ENCODE measurements around the gene SCN1B. TPM values are rescaled to one million over a fixed set of nuclear protein-coding genes. Genes with fewer than 3 reads are reported as not detected.

The SCN1B gene
- total RNA-seq, 1 experiment from 2014 or later: 8.0 TPM

- TF ChIP-seq ZSCAN18 (CRISPR knock-in tag; IDR thresholded peaks at IDR 0.05) (no peak), NFE2L1 (CRISPR knock-in tag; IDR thresholded peaks at IDR 0.05) (no peak), NR3C1 (CRISPR knock-in tag; conservative IDR thresholded peaks at IDR 0.05; ENCODE audit: low read depth) (no peak), ZNF232 (CRISPR knock-in tag; IDR thresholded peaks at IDR 0.05) (no peak), AFF4 (CRISPR knock-in tag; IDR thresholded peaks at IDR 0.05; ENCODE audit: borderline replicate concordance) (no peak), ZNF138 (CRISPR knock-in tag; conservative IDR thresholded peaks at IDR 0.05) (no peak), ZNF219 (CRISPR knock-in tag; IDR thresholded peaks at IDR 0.05; ENCODE audit: borderline replicate concordance) (no peak), MAX (CRISPR knock-in tag; IDR thresholded peaks at IDR 0.05) (no peak), ZNF263 (CRISPR knock-in tag; IDR thresholded peaks at IDR 0.05; ENCODE audit: low read depth) (no peak)
These were observed 11.9 kb upstream of the SCN1B start (continued) for GRCh38 chr19:35018379-35018778.

GRCh38 chr19:35019144-35019543 lies 11.1 kb upstream of the SCN1B start:
- CTCF ChIA-PET: no interaction called here
- DNase-seq (ENCODE audit: low spot score) (no peak), ATAC-seq (no peak)
- Mint-ChIP-seq H3K4me3 (no peak overlapping the region), H3K9me3 (no peaks in the 10 kb centered on the region), H3K27me3 (ENCODE audit: low read depth) (no peaks in the 10 kb centered on the region), H3K27ac (no peak overlapping the region), H3K4me1 (no peaks in the 10 kb centered on the region), H3K36me3 (peaks cover 76% of the 10 kb centered on the region)
- TF ChIP-seq IRF1 (CRISPR knock-in tag; IDR thresholded peaks at IDR 0.05): no peak
- TF ChIP-seq ZNF219 (CRISPR knock-in tag; IDR thresholded peaks at IDR 0.05; ENCODE audit: borderline replicate concordance): no peak
- TF ChIP-seq SMAD4 (CRISPR knock-in tag; IDR thresholded peaks at IDR 0.05): no peak
- TF ChIP-seq NR2C2 (CRISPR knock-in tag; IDR thresholded peaks at IDR 0.05): no peak
- no peak for TF ChIP-seq NFATC4 (CRISPR knock-in tag; IDR thresholded peaks at IDR 0.05)
- no peak for TF ChIP-seq ZBTB21 (CRISPR knock-in tag; IDR thresholded peaks at IDR 0.05; ENCODE audit: borderline replicate concordance)
- no peak for TF ChIP-seq FOXP4 (CRISPR knock-in tag; IDR thresholded peaks at IDR 0.05)
- TF ChIP-seq RORB (CRISPR knock-in tag; IDR thresholded peaks at IDR 0.05): no peak
- no peak for TF ChIP-seq FOXJ3 (CRISPR knock-in tag; IDR thresholded peaks at IDR 0.05; ENCODE audit: borderline replicate concordance)
- no peak for TF ChIP-seq JUN (CRISPR knock-in tag; IDR thresholded peaks at IDR 0.05)
- TF ChIP-seq ZNF416 (CRISPR knock-in tag; IDR thresholded peaks at IDR 0.05): no peak
- TF ChIP-seq CREM (CRISPR knock-in tag; IDR thresholded peaks at IDR 0.05): no peak
- TF ChIP-seq PREB (CRISPR knock-in tag; IDR thresholded peaks at IDR 0.05; ENCODE audit: borderline replicate concordance): no peak
- TF ChIP-seq ZSCAN18 (CRISPR knock-in tag; IDR thresholded peaks at IDR 0.05): no peak
- TF ChIP-seq ZNF512 (CRISPR knock-in tag; IDR thresholded peaks at IDR 0.05; ENCODE audit: borderline replicate concordance): no peak
- POLR2A ChIA-PET: no interaction called here
